HG03469 (cell line): ENCODE results near the gene NIN.

ENCODE experiments used
- ATAC-seq: cut with Tn5 transposase; IDR thresholded peaks from one replicate; pipeline ENCODE4 v1.9.1; 2021; ENCODE audit warnings: mild to moderate bottlenecking, moderate library complexity, moderate number of reproducible peaks; ENCODE audit not compliant: unreplicated experiment

The NIN gene

GRCh38 chr14:50670196-50670865 lies 160.6 kb downstream of the NIN start:
- no peak for ATAC-seq
